ENCODE data around the gene ASH1L. TPM values are rescaled to one million over a fixed set of nuclear protein-coding genes. Genes with fewer than 3 reads are reported as not detected.
"Not testable (repeated sequence)": the region's sequence is repeated elsewhere in the genome, so short reads cannot be mapped to it uniquely, and the experiment has no call there.

ASH1L gene
- total RNA-seq, 1 experiment from 2014 or later, result 36.0 TPM

GRCh38 chr1:155487541-155487940, 75.1 kb downstream of the ASH1L start:
- no TSS peak for BruUV-seq (replicated peaks)
- TF ChIP-seq CTCF (conservative IDR thresholded peaks at IDR 0.05), result no peak
- TF ChIP-seq EZH2 (IDR thresholded peaks at IDR 0.05; ENCODE audit: low read depth), result no peak
- Histone ChIP-seq H3K27me3 (ENCODE audit: insufficient read depth, low read depth) (no peaks in the 10 kb centered on the region), H3F3A (ENCODE audit: insufficient read depth, low read depth) (peaks cover 21% of the 10 kb centered on the region; the same call in 1 of the 2 replicates), H3K4me2 (no peak overlapping the region), H3K27ac (no peak overlapping the region), H3K4me3 (no peak overlapping the region), H3K4me1 (replicated peaks; ENCODE audit: insufficient read depth) (no peaks in the 10 kb centered on the region), H3K36me3 (ENCODE audit: low read depth) (peaks cover 8% of the 10 kb centered on the region; the same call in 1 of the 2 replicates), H3K9me3 (ENCODE audit: insufficient read depth, low read depth) (no peaks in the 10 kb centered on the region), H3K79me2 (ENCODE audit: low read depth) (peaks cover 34% of the 10 kb centered on the region), H2AFZ (no peak overlapping the region), H4K20me1 (ENCODE audit: insufficient read depth) (peaks cover 4% of the 10 kb centered on the region), H3K9me2 (ENCODE audit: insufficient read depth) (0 out of 2 replicates have a peak, but pooled peaks cover 6% of the 10 kb centered on the region)
- ChIA-PET POLR2A (ENCODE audit: unreplicated experiment) (no interaction called here), CTCF (interaction anchor here (0.7 kb wide), 2 partner anchors 1401 to 1503 kb away, joined by 3 to 4 read pairs; no protein-coding TSS in a partner anchor)
- intact Hi-C loops (cut with micrococcal nuclease; ENCODE audit: unreplicated experiment), result loop anchor here (10.0 kb wide), 1 partner anchor 123 kb away; no protein-coding TSS in a partner anchor
- no peak for DNase-seq

GRCh38 chr1:155486952-155487351, 75.7 kb downstream of the ASH1L start:
- BruUV-seq (replicated peaks), result not testable (repeated sequence)
- intact Hi-C loops (cut with micrococcal nuclease; ENCODE audit: unreplicated experiment), result loop anchor here (10.0 kb wide), 1 partner anchor 122 kb away; no protein-coding TSS in a partner anchor

GRCh38 chr1:155485945-155486344, 76.7 kb downstream of the ASH1L start:
- H3K4me1 ChIP-seq (replicated peaks; ENCODE audit: insufficient read depth), result no peaks in the 10 kb centered on the region
- peaks cover 4% of the 10 kb centered on the region for H4K20me1 ChIP-seq (ENCODE audit: insufficient read depth)
- 0 out of 2 replicates have a peak, but pooled peaks cover 12% of the 10 kb centered on the region for H3F3A ChIP-seq (ENCODE audit: insufficient read depth, low read depth)
- peaks cover 10% of the 10 kb centered on the region; the same call in 1 of the 2 replicates for H3K36me3 ChIP-seq (ENCODE audit: low read depth)
- POLR2A ChIA-PET (ENCODE audit: unreplicated experiment), result no interaction called here
- H3K4me3 ChIP-seq, result no peak overlapping the region
- TF ChIP-seq CTCF (conservative IDR thresholded peaks at IDR 0.05) (no peak), EZH2 (IDR thresholded peaks at IDR 0.05; ENCODE audit: low read depth) (no peak)
- H3K27ac ChIP-seq, result no peak overlapping the region; the same call in 1 of the 2 replicates
- intact Hi-C loops (cut with micrococcal nuclease; ENCODE audit: unreplicated experiment), result loop anchor here (10.0 kb wide), 1 partner anchor 121 kb away; no protein-coding TSS in a partner anchor
- CTCF ChIA-PET, result no interaction called here
- H3K9me2 ChIP-seq (ENCODE audit: insufficient read depth), result 0 out of 2 replicates have a peak, but pooled peaks cover 6% of the 10 kb centered on the region
- no peak for DNase-seq
- H3K79me2 ChIP-seq (ENCODE audit: low read depth), result peaks cover 27% of the 10 kb centered on the region
- H3K27me3 ChIP-seq (ENCODE audit: insufficient read depth, low read depth), result no peaks in the 10 kb centered on the region
- H3K4me2 ChIP-seq, result no peak overlapping the region
- H2AFZ ChIP-seq, result no peak overlapping the region
- no peaks in the 10 kb centered on the region for H3K9me3 ChIP-seq (ENCODE audit: insufficient read depth, low read depth)
- BruUV-seq (replicated peaks), result no TSS peak

More at GRCh38 chr1:155486952-155487351, 75.7 kb downstream of the ASH1L start:
- H3K27me3 ChIP-seq (ENCODE audit: insufficient read depth, low read depth); H3K36me3 ChIP-seq (ENCODE audit: low read depth); CTCF ChIA-PET; H3K27ac ChIP-seq; H2AFZ ChIP-seq; H3K4me1 ChIP-seq (replicated peaks; ENCODE audit: insufficient read depth); H3K4me3 ChIP-seq; DNase-seq; H3K9me2 ChIP-seq (ENCODE audit: insufficient read depth); H4K20me1 ChIP-seq (ENCODE audit: insufficient read depth); H3K9me3 ChIP-seq (ENCODE audit: insufficient read depth, low read depth); POLR2A ChIA-PET (ENCODE audit: unreplicated experiment); H3K4me2 ChIP-seq: not testable (repeated sequence)
- Histone ChIP-seq H3K79me2 (ENCODE audit: low read depth) (peaks cover 34% of the 10 kb centered on the region), H3F3A (ENCODE audit: insufficient read depth, low read depth) (peaks cover 21% of the 10 kb centered on the region; the same call in 1 of the 2 replicates)

All from PC-9 (cell line).